ENCODE results near the gene MAGI1.

MAGI1 gene

DNA sequence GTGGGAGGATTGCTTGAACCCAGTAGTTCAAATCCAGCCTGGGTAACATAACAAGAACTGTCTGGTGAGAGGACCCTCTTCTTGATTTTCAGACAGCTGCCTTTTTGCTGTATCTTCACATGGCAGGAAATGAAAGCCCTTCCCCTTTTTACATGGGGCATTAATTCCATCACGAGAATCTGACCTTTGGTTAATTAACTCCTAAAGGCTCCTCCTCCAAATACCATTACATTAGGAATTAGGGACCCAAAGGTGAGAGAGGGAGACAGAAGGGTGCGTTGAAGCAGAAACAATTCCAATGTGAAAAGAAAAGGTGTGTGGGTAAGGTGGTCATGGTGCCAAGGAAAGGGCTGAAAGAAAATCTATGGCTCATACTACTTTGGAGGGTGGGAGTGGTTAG, 536.2 kb downstream of the MAGI1 start:
- Histone ChIP-seq H3K14ac (ENCODE audit: low read length in 2 of 2) (no peak overlapping the region), H3K18ac (ENCODE audit: low read depth in 1 of 2, low read length in 2 of 2) (no peak overlapping the region), H3K27me3 (ENCODE audit: control insufficient read depth in 1 of 2, insufficient read depth in 1 of 2, low read length in 2 of 2) (no peaks in the 10 kb centered on the region), H2BK12ac (ENCODE audit: low read length in 2 of 2) (no peak overlapping the region), H3K4ac (ENCODE audit: low read depth in 1 of 2, low read length in 2 of 2) (no peak overlapping the region), H2BK15ac (ENCODE audit: low read depth, poor library complexity, severe bottlenecking) (no peak overlapping the region), H3K36me3 (ENCODE audit: control insufficient read depth in 1 of 2, insufficient read depth in 2 of 2, low read depth in 1 of 2, low read length in 2 of 2) (no peaks in the 10 kb centered on the region), H3K23ac (ENCODE audit: low read length in 2 of 2) (no peak overlapping the region), H3K4me2 (ENCODE audit: low read length, poor library complexity, severe bottlenecking) (no peak overlapping the region), H3K4me1 (ENCODE audit: control insufficient read depth, insufficient read depth, low read depth, low read length) (no peaks in the 10 kb centered on the region), H3K27ac (ENCODE audit: low read length, poor library complexity, severe bottlenecking) (no peak overlapping the region), H2BK120ac (ENCODE audit: low read depth, low read length) (no peak overlapping the region), H4K91ac (ENCODE audit: low read length) (no peak overlapping the region), H2BK5ac (ENCODE audit: low read depth, low read length, poor library complexity, severe bottlenecking) (no peak overlapping the region), H4K8ac (ENCODE audit: low read length) (no peak overlapping the region), H3K4me3 (ENCODE audit: insufficient read depth in 1 of 2, low read depth in 1 of 2, low read length in 2 of 2) (no peak overlapping the region), H3K9ac (ENCODE audit: low read length) (no peak overlapping the region), H3K79me1 (replicated peaks; ENCODE audit: low read length, poor library complexity, severe bottlenecking) (peaks cover 11% of the 10 kb centered on the region), H3K9me3 (ENCODE audit: control insufficient read depth, low read length) (no peaks in the 10 kb centered on the region), H2AK5ac (ENCODE audit: low read length, severe bottlenecking) (no peak overlapping the region), H2AFZ (ENCODE audit: low read depth, low read length) (no peak overlapping the region)
- no peak for DNase-seq
- 94% methylated on average over 1 of the region's 2 CpGs for WGBS

DNA sequence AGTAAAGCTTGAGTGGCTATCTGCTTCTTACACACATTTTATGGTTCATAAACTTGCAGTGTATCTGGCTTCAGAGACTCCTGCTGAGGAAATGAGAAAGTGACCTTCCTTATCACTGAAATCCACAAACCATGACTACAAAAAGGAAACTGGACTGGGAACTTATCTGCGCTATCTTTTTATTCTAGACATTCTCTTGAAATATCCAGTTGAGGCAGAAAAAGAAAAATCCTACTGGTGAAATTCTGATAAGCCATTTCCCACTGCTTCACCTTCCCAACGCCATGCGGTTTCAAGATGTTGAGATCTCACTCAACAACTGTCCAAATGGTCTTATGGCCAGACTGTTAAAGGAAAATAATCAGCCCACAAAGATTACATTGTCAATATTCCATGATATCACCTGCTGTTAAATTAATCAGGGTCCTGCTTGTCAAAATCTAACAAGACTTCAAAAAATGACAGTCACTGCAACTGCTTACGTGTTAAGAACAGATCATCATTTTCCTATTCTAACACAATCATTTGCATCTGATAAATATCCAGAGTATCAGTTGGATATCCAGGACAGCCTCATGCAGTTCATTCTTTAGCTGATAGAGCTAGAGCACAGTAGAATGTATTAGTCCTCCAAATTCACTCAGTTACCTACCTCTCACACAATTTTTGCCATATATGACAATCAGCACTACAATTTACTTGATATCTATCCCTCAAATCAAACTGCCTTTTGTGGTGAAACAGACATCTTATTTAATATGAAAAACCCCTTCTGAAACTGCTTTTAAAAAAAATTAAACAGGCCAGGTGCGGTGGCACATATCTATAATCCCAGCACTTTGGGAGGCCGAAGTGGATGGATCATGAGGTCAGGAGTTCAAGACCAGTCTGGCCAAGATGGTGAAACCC, 538.1 kb downstream of the MAGI1 start:
- Histone ChIP-seq H2BK120ac (ENCODE audit: low read depth, low read length) (no peak overlapping the region), H2AK5ac (ENCODE audit: low read length, severe bottlenecking) (no peak overlapping the region), H3K36me3 (ENCODE audit: control insufficient read depth in 1 of 2, insufficient read depth in 2 of 2, low read depth in 1 of 2, low read length in 2 of 2) (no peaks in the 10 kb centered on the region), H2BK12ac (ENCODE audit: low read length in 2 of 2) (no peak overlapping the region), H4K8ac (ENCODE audit: low read length) (no peak overlapping the region), H3K18ac (ENCODE audit: low read depth in 1 of 2, low read length in 2 of 2) (no peak overlapping the region), H3K9me3 (ENCODE audit: control insufficient read depth, low read length) (no peaks in the 10 kb centered on the region), H3K23ac (ENCODE audit: low read length in 2 of 2) (no peak overlapping the region), H2BK5ac (ENCODE audit: low read depth, low read length, poor library complexity, severe bottlenecking) (no peak overlapping the region), H3K4ac (ENCODE audit: low read depth in 1 of 2, low read length in 2 of 2) (no peak overlapping the region), H3K27ac (ENCODE audit: low read length, poor library complexity, severe bottlenecking) (no peak overlapping the region), H3K4me3 (ENCODE audit: insufficient read depth in 1 of 2, low read depth in 1 of 2, low read length in 2 of 2) (no peak overlapping the region), H2AFZ (ENCODE audit: low read depth, low read length) (no peak overlapping the region), H3K27me3 (ENCODE audit: control insufficient read depth in 1 of 2, insufficient read depth in 1 of 2, low read length in 2 of 2) (no peaks in the 10 kb centered on the region), H3K4me1 (ENCODE audit: control insufficient read depth, insufficient read depth, low read depth, low read length) (no peaks in the 10 kb centered on the region), H3K9ac (ENCODE audit: low read length) (no peak overlapping the region), H3K14ac (ENCODE audit: low read length in 2 of 2) (no peak overlapping the region), H3K4me2 (ENCODE audit: low read length, poor library complexity, severe bottlenecking) (no peak overlapping the region), H3K79me1 (replicated peaks; ENCODE audit: low read length, poor library complexity, severe bottlenecking) (peaks cover 12% of the 10 kb centered on the region), H2BK15ac (ENCODE audit: low read depth, poor library complexity, severe bottlenecking) (no peak overlapping the region), H4K91ac (ENCODE audit: low read length) (no peak overlapping the region)
- DNase-seq, result no peak
- 90% methylated on average over 6 of the region's 6 CpGs for WGBS

DNA sequence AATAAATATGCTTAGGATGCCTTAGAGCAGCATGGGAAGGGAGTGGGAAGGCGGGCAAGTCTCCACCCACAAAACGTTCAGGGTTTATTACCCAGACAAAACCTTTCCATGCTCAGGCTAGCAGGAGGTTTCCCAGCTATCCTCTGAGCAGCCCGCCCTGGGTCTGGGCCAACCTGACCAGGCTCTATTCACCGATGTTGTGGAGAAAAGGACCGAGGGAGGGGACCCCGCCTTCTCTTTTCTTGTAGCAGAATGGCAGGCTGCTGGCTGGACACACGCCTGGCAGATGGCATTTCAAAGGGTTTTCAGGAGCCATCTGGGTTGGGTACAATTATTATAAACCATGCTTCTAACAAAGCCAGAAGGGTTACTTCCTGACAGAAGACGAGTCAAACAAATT, 540.9 kb downstream of the MAGI1 start:
- no peak overlapping the region for H3K4me2 ChIP-seq (ENCODE audit: low read length, poor library complexity, severe bottlenecking)
- no peak overlapping the region for H2AK5ac ChIP-seq (ENCODE audit: low read length, severe bottlenecking)
- DNase-seq, result no peak
- H3K23ac ChIP-seq (ENCODE audit: low read length in 2 of 2), result no peak overlapping the region
- no peak overlapping the region for H4K8ac ChIP-seq (ENCODE audit: low read length)
- no peaks in the 10 kb centered on the region for H3K27me3 ChIP-seq (ENCODE audit: control insufficient read depth in 1 of 2, insufficient read depth in 1 of 2, low read length in 2 of 2)
- H3K4ac ChIP-seq (ENCODE audit: low read depth in 1 of 2, low read length in 2 of 2), result no peak overlapping the region
- H3K4me1 ChIP-seq (ENCODE audit: control insufficient read depth, insufficient read depth, low read depth, low read length), result no peaks in the 10 kb centered on the region
- H3K18ac ChIP-seq (ENCODE audit: low read depth in 1 of 2, low read length in 2 of 2), result no peak overlapping the region
- no peak overlapping the region for H2BK120ac ChIP-seq (ENCODE audit: low read depth, low read length)
- H3K9ac ChIP-seq (ENCODE audit: low read length), result no peak overlapping the region
- 67% methylated on average over 7 of the region's 8 CpGs for WGBS
- H3K14ac ChIP-seq (ENCODE audit: low read length in 2 of 2), result no peak overlapping the region
- no peak overlapping the region for H3K4me3 ChIP-seq (ENCODE audit: insufficient read depth in 1 of 2, low read depth in 1 of 2, low read length in 2 of 2)
- H2BK5ac ChIP-seq (ENCODE audit: low read depth, low read length, poor library complexity, severe bottlenecking), result no peak overlapping the region
- no peak overlapping the region for H3K27ac ChIP-seq (ENCODE audit: low read length, poor library complexity, severe bottlenecking)
- H2BK12ac ChIP-seq (ENCODE audit: low read length in 2 of 2), result no peak overlapping the region
- H4K91ac ChIP-seq (ENCODE audit: low read length), result no peak overlapping the region
- no peak overlapping the region for H2BK15ac ChIP-seq (ENCODE audit: low read depth, poor library complexity, severe bottlenecking)
- H3K36me3 ChIP-seq (ENCODE audit: control insufficient read depth in 1 of 2, insufficient read depth in 2 of 2, low read depth in 1 of 2, low read length in 2 of 2), result no peaks in the 10 kb centered on the region
- H2AFZ ChIP-seq (ENCODE audit: low read depth, low read length), result no peak overlapping the region
- peaks cover 10% of the 10 kb centered on the region for H3K79me1 ChIP-seq (replicated peaks; ENCODE audit: low read length, poor library complexity, severe bottlenecking)
- H3K9me3 ChIP-seq (ENCODE audit: control insufficient read depth, low read length), result no peaks in the 10 kb centered on the region

DNA sequence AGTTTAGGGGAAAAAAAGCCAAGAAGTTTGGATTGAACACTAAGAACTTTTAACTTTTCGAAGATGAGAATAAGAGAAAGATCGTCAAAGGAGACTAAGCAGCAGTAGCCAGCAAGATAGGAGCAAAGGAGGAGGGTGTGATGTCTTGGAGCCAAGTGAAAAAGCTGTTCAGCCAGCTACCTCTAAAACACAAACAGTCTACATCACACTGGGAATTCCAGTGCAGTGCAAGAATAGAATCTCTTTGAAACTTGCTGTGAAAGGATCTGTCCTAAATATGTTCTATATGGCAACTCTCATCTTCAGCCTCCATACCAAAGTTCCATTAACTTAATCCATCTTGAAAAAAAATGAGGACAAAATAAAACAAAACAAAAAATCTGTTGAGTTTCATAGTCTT, 541.5 kb downstream of the MAGI1 start:
- Histone ChIP-seq H3K4me3 (ENCODE audit: insufficient read depth in 1 of 2, low read depth in 1 of 2, low read length in 2 of 2) (no peak overlapping the region), H3K79me1 (replicated peaks; ENCODE audit: low read length, poor library complexity, severe bottlenecking) (peaks cover 10% of the 10 kb centered on the region), H3K27me3 (ENCODE audit: control insufficient read depth in 1 of 2, insufficient read depth in 1 of 2, low read length in 2 of 2) (no peaks in the 10 kb centered on the region), H3K36me3 (ENCODE audit: control insufficient read depth in 1 of 2, insufficient read depth in 2 of 2, low read depth in 1 of 2, low read length in 2 of 2) (peaks cover 0 to 4% of the 10 kb centered on the region in 2 experiments), H3K23ac (ENCODE audit: low read length in 2 of 2) (no peak overlapping the region), H3K14ac (ENCODE audit: low read length in 2 of 2) (no peak overlapping the region), H2BK12ac (ENCODE audit: low read length in 2 of 2) (no peak overlapping the region), H4K8ac (ENCODE audit: low read length) (no peak overlapping the region), H2AK5ac (ENCODE audit: low read length, severe bottlenecking) (no peak overlapping the region), H2BK15ac (ENCODE audit: low read depth, poor library complexity, severe bottlenecking) (no peak overlapping the region), H3K9ac (ENCODE audit: low read length) (no peak overlapping the region), H2AFZ (ENCODE audit: low read depth, low read length) (no peak overlapping the region), H4K91ac (ENCODE audit: low read length) (no peak overlapping the region), H3K4me1 (ENCODE audit: control insufficient read depth, insufficient read depth, low read depth, low read length) (no peaks in the 10 kb centered on the region), H2BK120ac (ENCODE audit: low read depth, low read length) (no peak overlapping the region), H3K18ac (ENCODE audit: low read depth in 1 of 2, low read length in 2 of 2) (no peak overlapping the region), H3K9me3 (ENCODE audit: control insufficient read depth, low read length) (peaks cover 3% of the 10 kb centered on the region), H3K27ac (ENCODE audit: low read length, poor library complexity, severe bottlenecking) (no peak overlapping the region), H3K4me2 (ENCODE audit: low read length, poor library complexity, severe bottlenecking) (no peak overlapping the region), H3K4ac (ENCODE audit: low read depth in 1 of 2, low read length in 2 of 2) (no peak overlapping the region), H2BK5ac (ENCODE audit: low read depth, low read length, poor library complexity, severe bottlenecking) (no peak overlapping the region)
- no peak for DNase-seq
- 82% methylated on average over 2 of the region's 2 CpGs for WGBS
